NCI-H128 (cell line): ENCODE measurements around the gene PHF3.

Experiments
- DNase-seq: peaks from one replicate; lab custom pipeline; 2025; ENCODE audit not compliant: unreplicated experiment; lab: John Stamatoyannopoulos, UW

The PHF3 gene

DNA sequence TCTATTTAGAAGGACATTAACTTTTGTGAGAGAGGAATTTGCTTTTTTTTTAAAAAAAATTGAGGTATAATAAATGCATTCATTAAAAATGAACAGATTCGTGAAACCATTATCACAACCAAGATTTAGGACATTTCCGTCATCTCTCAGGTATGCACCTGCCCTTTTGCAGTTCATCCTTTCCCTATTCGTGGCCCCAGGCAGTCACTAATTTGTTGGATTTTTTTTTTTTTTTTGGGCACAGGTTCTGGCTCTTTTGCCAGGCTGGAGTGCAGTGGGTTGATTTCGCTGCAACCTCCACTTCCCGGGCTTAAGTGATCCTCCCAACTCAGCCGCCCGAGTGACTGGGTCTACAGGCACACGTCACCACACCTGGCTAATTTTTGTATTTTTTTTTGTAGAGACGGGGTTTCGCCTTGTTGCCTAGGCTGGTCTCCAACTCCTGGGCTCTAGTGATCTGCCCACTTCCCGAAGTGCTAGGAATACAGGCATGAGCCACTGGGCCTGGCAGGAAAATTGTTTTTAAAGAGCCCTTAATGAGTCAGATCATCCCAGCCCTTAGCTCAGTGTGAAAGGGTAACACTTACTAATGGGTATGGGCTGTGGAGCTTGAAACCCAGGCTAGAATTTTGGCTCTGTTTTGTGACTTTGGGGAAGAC lies 9.2 kb downstream of the PHF3 start:
- no peak for DNase-seq

- DNase-seq = no peak
Measured at GRCh38 chr6:63649269-63649668, 13.7 kb downstream of the PHF3 start.

DNA sequence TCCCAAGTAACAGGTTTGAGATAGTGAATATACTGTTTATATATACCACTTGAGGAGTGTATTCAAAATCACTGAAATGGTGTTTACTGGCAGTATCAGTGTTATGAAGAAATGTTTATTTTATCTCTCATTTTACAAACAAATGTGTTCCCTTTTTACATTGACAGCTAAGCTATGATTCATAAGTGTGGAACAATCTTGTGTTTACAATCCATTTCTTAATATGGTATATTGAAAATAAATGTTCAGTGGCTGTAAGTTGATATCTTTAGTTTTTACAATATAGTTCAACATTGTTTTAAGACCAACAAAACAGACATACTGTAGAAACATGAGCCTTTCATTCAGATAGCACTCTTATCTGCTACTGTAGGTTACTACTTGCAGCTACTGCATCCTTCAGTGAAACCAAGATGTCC lies 14.3 kb downstream of the PHF3 start:
- no peak for DNase-seq

GRCh38 chr6:63652980-63653379 lies 17.4 kb downstream of the PHF3 start:
- DNase-seq = no peak

- no peak for DNase-seq
Measured at GRCh38 chr6:63660757-63661156, 25.2 kb downstream of the PHF3 start.

DNA sequence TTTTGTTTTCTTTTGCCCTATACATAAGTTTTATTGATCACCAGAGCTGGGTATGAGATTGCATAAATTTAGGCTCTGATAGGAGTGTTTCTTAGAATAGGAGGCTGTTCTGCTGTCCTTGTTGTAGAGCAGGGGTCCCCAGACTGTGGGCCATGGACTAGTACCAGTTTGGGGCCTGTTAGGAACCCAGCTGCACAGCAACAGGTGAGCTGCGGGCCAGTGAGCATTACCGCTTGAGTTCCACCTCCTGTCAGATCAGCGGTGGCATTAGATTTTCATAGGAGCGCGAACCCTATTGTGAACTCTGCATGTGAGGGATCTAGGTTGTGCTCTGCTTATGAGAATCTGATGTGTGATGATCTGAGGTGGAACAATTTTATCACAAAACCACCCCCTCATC lies 26.2 kb downstream of the PHF3 start:
- no peak for DNase-seq

DNA sequence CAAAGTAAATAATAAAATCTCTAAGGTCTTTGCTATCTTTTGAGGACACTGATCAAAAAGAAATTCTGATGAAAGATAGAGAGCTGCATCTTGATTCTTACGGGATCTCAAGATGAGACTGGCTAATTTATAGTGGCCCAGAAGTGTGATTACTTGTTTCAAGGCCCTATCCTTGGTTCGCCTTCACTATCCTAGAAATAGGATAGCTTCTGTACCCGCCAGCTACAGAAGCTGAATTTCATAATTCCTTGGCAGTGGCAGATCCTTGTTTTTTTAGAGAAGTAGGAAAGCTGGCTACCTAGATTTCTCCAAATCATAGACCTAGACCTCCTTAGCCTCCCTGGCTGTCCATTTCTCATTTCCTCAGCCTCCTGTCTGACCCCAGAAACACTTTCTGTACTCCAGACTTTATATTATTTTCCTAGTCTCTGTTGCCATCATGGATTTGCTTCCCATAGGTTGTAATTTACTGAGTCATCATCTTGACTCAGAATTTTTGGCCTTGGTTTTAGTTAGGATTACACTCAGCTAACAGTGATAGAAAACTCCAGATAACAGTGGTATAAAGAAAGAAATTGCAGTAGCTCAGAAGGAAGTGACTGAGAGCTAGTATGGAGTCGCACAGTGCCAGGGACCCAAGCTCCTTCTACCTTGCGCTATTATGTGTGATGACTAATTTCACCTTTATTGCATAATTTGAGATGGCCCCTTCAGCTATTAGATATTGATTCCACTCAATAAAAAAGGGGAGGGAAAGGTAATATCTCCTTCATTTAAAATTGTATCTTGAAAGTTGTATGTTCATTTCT lies 27.7 kb downstream of the PHF3 start:
- DNase-seq = no peak

GRCh38 chr6:63663956-63664281 lies 28.3 kb downstream of the PHF3 start:
- DNase-seq = no peak

DNA sequence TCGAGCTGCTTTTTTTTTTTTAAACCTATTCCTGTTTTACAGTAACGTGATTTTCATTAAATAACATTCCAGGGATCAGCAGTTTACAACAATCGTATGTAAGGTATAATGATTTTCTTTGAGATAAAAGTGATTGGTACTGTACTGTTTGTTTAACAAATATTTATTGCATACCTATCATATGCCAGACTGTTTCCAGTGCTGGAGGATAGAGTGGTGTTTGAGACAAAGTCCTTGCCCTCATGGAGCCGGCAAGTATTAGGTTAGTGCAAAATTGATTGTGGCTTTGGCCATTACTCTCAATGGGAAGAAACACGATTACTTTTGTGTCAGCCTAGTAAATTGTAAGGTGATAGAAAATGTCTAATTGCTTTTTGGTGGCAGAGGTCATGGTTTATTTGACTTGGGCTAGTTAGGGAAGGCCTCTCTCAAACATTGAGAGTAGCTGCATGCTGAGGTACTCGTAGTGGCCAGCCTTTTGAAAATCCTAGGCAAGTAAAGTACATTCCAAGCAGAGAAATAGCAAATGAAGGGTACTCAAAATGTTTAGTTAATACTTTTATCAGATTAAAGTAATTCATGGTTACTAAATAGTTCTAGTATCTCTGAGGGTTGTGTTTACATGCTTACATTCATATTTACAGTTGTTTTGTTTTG lies 35.6 kb downstream of the PHF3 start:
- DNase-seq = no peak

DNA sequence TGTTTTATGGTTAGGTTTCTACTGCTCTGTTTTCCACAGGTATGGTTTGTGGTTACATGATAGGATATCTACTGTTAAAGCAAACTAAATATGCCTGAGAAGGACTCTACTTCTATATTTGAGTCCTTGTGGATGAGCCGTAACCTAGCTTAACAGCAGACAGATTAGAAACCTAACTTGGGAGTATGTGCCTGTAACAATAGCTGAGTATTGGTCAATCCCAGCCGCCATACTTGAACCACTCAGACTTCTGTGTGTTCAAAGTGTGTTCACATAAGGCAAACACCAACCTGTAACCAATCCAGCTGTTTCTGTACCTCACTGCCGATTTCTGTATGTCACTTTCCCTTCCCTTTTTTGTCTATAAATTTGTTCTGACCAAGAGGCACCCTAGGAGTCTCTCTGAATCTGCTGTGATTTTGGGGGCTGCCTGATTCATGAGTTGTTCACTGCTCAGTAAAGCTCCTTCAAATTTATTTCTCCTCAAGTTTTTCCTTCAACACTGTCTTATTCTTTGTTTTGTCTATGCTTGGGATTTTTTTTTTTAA lies 37.1 kb downstream of the PHF3 start:
- DNase-seq = no peak

- no peak for DNase-seq
Measured at GRCh38 chr6:63673692-63674091, 38.1 kb downstream of the PHF3 start.

DNA sequence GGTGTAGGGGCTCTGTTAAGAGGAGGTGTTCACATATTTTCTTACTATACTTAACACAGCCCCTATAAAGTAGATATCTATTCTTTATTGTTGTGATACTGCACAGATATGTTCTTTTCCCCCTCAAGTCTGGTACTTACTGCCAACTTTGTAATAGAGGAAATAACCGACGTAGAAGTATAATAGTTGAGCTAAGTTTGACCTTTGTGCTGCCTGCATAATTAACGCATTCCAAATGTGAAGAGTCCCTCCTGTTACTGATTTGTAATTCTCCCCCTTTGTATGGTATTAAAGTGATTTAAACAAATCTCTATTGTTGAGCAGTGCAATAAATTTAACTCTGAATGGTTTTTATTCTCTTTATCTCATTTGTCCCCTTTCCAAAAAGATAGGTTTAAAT lies 39.0 kb downstream of the PHF3 start:
- DNase-seq = no peak

- DNase-seq = no peak
Measured at GRCh38 chr6:63675138-63675537, 39.5 kb downstream of the PHF3 start.

- DNase-seq = no peak
Measured at GRCh38 chr6:63676412-63677114, 41.0 kb downstream of the PHF3 start.

DNA sequence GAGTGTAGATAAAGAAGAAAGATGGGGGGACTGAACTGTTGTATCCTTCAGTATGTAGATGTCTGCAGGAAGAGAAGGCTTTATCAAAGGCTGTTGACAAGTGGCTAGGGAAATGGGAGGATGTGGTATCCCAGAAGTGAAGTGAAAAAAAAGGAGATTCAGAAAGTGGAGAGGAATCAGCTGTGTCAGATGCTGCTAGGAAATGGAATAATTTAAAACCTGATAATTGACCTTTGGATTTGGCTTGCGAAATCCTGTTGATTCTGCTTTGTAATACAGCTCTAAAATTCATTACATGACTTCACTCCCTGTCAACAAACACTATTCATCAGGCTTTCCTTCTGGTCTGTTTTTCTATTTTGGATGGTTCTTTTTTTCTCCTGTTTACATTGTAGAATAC lies 41.7 kb downstream of the PHF3 start:
- no peak for DNase-seq

DNA sequence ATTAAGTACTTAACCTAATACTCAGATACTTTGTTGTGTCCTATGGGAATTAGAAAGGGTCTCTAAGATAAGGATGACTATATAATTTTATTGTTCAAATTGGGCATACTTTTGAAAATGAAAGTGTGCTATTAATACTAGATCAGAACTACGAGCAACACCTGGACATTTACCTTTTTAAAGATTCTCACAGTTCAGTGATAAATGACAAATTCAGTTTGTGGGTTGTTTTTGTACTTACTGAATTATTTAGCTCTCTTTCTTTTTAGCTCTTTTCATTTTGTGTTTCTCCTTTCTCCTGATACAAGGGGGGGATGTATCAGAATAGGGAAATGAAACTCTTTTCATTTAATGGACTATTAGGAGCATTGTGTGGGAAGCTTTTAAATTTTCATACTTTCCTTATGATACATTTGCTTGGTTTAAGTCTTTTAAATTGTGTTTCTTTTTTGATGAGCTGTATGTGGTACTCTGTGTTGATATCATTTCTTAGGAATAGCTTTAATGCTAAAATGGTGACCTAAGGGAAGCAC lies 47.5 kb downstream of the PHF3 start:
- DNase-seq = no peak

DNA sequence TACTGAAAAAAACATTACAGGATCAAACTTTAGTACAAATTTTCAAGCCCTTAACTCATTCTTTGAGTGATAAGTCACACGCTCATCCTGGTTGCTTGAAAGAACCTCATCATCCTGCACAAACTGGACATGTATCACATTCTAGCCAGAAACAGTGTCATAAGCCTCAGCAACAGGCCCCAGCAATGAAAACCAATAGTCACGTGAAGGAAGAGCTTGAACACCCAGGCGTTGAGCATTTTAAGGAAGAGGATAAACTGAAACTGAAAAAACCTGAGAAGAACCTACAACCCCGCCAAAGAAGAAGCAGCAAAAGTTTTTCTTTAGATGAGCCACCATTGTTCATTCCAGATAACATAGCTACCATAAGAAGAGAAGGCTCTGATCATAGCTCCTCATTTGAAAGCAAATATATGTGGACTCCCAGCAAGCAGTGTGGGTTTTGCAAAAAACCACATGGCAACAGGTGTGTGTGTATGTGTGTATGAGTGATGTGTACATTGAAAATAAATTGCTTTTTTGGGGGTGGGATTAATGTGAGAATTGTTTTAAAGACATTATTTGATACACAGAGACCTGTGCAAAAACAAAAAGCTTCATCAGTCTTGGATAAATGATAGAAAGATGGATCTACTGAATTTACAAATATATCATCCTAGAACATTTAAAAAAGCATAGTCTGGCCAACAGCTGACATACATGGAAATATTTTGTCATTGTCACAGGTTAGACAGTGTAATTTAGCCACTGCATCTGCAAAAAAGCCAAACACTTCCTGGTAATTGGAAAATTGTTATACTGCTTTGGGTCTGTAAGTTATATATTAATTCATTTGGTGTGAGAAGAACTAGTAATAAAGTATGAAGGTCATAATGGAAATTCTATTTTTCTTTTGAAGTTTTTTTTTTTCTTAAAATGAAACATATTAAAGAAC lies 50.1 kb downstream of the PHF3 start:
- DNase-seq = no peak

DNA sequence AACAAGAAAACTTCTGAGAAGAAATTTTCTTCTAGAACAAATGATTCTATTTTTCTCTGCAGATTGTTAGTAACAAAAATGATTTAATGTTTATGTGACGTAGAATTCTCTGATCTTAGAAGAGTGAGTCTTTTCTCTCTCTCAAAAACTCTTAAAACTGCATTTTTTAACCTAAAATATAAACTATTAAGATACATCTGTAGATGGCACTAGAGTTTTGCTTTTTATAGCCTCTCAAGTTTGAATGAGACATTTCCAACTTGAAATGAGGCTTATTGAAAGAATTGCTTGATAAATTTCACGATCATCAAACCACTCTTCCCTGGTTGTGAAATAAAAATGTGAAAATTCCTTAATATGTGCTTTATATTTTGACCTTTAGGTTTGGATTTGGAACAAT lies 53.8 kb downstream of the PHF3 start:
- no peak for DNase-seq

- no peak for DNase-seq
Measured at GRCh38 chr6:63690221-63690620, 54.6 kb downstream of the PHF3 start.

DNA sequence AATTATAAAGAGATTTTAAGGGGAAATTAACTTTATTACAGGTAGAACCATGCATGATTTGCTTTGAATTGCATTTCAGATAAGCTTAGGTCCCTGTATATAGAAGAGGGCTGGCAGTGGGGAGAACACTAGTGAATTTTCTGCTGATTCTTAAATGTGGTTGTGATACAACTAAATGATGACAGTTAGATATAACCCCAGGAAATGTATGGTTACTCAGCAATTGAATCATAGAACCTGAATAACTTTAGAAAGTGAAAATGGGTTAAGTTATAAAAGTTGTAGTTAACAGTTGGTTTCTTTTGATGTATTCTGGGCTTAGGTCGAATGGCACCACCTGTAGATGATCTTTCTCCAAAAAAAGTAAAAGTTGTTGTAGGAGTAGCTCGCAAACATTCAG lies 70.1 kb downstream of the PHF3 start:
- no peak for DNase-seq
